Measurements from ENCODE around the gene TFG.

DNA sequence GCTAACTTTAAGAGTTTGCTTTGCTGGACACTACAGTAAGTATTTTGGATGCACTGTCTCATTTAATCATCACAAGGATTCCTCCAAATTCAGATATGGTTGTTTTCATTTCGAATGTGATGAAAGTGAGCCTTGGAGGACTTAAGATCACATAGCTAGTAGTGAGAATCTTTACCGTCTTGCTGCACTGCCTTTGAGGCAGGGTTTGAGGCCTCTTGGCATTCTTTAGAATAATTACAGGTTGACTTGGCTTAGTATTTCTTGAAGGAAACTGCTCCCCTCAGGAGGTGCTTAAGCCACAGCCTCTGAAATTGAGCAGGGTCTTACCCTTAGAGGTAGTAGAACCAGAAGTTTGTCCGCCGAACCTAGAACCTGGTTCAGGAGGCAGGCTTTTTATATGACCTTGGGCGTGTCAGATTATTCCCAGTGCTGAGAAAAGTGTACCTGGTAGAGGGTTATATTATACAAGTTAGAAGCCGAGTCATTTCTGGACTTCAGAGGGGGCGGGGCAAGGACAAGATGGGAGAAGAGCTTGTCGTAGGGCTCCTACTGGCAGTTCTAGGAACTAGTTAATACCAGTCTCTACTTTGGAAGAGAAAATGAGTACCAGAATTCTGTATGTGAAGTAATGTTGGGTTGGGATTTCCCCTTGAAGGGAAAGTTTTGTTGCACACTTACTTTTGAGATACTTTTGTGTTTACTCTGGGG, 1.1 kb downstream of the TFG start:
- no peak for TF ChIP-seq POLR2A (IDR thresholded peaks at IDR 0.05)
- TF ChIP-seq, protein P1, sequence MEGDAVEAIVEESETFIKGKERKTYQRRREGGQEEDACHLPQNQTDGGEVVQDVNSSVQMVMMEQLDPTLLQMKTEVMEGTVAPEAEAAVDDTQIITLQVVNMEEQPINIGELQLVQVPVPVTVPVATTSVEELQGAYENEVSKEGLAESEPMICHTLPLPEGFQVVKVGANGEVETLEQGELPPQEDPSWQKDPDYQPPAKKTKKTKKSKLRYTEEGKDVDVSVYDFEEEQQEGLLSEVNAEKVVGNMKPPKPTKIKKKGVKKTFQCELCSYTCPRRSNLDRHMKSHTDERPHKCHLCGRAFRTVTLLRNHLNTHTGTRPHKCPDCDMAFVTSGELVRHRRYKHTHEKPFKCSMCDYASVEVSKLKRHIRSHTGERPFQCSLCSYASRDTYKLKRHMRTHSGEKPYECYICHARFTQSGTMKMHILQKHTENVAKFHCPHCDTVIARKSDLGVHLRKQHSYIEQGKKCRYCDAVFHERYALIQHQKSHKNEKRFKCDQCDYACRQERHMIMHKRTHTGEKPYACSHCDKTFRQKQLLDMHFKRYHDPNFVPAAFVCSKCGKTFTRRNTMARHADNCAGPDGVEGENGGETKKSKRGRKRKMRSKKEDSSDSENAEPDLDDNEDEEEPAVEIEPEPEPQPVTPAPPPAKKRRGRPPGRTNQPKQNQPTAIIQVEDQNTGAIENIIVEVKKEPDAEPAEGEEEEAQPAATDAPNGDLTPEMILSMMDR (IDR thresholded peaks at IDR 0.05): peak in 2 of 12 donors; percentile 9 to 13
